Fibroblast of gingiva (primary cell): ENCODE measurements around the gene YIF1A.
"Not testable (repeated sequence)": the region's sequence is repeated elsewhere in the genome, so short reads cannot be mapped to it uniquely, and the experiment has no call there.

Source experiments
- DNase-seq: peaks from one replicate; pipeline ENCODE4 v3.0.0-alpha.2; 2011; ENCODE audit warnings: low read depth

YIF1A gene

DNA sequence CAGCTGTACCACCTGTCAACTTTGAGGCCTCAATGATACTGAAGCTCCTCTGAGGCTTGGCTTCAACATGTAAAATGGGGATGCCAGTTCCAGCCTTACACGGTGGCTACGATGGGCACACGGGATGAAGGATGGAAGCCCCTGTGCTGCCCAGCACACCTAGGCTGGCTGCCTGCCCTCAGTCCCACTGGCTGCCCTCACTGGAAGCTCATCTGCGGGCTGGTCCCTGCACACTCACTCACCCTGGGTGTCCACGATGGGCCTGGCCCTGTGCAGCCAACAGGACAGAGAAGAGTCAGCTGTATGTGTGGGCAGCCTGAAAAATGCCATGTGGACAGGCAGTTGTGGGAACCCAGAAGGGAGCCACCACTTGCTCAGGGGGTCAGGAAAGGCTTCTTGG, 2.2 kb downstream of the YIF1A start:
- DNase-seq: no peak

DNA sequence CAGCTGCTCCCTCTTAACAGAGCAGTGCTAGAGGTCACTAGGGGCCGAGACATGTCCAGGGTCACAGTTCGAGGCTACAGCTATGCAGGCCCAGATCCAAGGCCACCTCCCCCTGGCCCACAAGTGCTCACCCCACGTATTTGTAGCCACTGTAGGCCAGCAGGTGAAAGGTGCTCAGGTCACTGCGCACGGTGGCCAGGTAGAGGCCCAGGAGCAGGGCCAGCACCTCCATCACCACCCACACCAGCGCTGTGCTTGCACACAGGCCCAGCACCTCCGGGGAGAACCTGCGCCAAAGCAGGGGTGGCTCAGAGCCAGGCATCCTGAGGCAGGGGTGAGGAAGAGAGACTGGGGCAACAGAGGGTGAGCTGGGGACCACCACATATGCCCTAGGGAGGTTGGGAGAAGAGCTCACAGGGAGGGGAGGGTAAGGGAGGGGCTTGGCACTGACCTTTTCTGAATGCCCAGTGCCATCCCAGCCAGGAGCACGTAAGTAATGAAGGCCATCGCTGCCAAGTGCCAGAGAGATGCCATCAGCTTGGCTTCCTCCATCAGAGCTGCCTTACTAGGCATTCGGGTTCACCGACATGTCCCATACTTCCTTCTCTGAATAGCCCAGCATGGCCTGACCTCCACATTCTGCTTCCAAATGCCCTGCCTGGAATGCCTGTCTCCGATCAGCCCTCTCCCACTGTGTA, 3.5 kb downstream of the YIF1A start:
- no peak for DNase-seq

DNA sequence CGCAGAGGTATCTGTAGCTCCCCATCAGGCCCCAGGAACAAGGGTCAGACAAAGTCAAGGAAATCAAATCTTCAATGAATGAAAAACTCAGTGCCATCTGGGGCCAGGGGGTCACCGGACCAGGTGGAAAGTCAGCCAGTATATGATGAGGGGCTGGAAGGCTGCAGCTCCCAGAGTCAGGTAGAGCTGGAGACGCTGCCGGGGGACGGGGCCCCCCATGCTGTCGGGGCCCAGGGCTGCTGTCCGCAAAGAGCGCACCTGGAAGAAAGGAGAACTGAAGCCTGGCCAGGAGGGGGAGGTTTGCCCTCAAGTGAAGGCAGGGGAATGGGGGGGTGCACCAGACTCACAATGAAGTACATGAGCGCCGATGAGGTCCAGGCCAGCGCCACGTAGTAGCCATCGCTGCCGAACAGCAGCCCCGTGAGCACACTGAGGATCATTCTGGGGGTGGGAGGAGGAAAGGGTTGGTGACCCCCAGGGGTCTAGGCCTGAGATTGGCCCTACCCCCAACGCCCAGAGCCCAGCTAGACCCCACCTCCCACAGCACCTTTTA, 4.3 kb downstream of the YIF1A start:
- DNase-seq: no peak

DNA sequence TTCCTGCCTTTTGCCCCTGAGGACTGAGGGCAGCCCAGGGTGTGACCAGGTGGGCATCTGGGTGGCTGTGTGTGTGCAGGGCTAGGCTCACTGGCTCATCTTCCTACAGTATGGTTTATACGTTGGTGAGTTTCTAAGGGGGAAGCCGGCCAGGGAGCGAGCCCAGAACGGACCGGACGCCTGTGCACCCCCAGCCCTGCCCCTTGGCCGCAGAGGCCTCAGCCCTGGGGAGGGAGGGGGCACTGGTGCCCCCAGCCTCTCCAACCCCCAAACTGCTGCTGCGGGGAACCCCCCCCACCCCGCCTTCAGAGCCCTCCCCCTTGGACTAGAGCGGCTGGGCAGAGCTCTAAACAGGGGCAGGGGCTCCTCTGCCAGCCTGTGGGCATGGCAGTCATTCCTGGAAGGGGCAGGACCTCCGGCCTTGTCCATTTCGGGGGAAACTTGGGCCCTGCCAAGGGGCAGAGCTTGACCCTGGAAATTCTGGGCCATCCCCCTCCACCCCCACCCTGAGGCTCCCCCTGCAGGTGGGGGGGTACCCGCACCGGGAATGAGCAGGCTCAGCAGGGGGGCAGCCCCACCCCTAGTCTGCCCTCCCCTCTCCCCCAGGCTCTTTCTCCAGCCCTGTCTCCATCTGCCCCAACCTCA, 5.4 kb downstream of the YIF1A start:
- DNase-seq: no peak

DNA sequence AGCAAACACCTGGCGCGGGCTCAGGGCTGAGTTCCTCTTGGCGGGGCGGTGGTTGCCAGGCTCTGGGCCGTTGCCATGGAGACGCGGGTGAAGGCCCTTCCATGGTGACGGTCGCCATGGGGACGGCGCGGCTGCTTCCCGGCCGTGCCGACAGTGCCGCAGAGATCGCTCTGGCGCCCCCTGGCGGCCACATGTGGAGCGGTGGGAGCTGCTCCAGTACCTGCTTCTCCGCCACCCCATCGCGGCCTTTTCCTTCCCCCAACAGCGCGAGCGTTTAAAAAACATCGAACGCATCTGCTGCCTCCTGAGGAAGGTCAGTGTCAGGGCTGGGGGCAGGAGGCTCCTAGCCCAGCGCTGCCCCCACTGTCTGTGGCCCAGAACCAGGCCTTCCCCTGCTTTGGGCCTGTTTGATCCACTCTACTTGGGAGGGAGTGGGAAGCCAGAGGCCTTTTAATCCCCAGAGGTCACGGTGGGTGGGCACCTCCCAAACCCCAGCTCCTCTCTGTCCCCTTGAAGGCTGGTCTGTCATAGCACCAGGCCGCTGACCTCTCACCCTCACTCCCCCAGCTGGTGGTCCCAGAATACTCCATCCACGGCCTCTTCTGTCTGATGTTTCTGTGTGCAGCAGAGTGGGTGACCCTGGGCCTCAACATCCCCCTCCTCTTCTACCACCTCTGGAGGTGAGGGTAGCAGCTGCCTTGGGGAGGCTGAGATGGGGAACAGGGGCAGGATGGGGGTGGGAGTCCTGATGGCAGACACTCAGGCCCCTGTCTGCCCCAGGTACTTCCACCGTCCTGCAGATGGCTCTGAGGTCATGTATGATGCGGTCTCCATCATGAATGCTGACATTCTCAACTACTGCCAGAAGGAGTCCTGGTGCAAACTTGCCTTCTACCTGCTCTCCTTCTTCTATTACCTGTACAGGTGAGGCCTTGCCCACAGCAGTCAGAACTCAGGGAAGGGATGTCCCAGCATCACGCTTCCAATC, 6.2 kb downstream of the YIF1A start:
- DNase-seq: peak; percentile 95

DNA sequence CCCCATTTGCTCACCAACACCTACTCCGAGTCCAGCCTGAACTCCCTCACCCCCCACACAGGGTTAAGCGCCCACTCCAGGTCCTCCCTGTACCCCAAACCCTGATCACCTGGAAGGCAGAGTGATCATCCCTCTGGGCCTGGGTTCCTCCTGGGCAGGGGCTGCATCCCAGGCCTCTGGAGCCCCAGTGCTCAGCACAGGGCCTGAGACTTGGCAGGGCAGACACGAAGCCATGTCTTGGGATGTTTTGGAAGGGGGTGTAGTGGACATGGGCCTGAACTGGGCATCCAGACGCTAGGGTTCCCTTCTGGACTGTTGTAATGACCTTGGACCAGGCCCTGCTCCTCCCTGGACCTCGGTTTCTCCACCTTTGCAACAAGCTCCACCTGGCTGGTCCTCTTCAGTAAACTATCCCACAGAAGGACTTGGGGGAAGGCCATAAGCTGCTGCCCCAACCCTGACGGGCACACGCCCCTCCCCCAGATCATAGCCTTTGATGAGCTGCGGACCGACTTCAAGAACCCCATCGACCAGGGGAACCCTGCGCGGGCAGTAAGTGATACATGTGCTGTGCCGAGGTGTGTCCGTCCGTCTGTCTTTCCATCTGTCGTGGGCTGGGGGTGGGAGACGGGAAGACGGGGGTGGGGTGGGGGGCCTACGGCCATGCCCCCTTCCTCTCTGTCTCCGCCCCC, 7.0 kb downstream of the YIF1A start:
- no peak for DNase-seq

DNA sequence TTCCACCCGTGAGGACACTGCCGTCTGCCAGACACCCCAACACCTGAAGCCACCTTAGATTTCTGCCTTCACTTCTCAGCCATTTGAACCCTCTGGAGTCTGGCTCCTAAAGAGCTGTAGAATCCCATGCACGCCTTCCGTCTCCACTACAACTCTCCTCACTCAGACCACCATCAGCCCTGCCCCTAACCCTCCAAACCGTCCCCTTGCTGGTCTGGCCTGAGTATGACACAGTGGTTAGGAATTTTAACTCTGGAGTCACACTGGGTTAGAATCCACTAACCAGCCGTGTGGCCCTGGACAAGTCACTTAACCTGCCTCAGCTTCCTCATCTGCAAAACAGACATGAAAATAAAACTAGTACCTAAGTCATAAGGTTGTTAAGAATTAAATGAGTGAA, 7.9 kb downstream of the YIF1A start:
- DNase-seq: no peak

DNA sequence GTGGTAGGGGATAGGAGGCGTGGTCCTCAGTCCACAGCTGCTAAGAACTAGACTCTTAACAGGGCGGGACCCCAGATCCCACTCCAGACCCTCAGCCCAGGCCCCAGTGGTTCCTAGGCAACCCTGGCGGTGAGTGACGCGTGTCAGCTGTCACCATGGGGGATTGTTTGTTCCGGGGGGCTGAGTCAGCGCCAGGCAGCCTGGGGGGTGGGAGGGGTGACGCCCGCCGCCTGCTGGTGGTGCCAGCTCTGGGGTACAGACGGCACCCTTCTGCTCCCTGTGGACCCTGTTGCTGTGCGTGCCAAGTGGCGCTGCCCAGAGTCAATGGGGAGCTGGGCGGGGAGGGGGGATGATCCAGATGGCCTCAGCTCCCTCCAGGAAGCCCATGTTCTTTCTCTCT, 8.5 kb downstream of the YIF1A start:
- DNase-seq: no peak

DNA sequence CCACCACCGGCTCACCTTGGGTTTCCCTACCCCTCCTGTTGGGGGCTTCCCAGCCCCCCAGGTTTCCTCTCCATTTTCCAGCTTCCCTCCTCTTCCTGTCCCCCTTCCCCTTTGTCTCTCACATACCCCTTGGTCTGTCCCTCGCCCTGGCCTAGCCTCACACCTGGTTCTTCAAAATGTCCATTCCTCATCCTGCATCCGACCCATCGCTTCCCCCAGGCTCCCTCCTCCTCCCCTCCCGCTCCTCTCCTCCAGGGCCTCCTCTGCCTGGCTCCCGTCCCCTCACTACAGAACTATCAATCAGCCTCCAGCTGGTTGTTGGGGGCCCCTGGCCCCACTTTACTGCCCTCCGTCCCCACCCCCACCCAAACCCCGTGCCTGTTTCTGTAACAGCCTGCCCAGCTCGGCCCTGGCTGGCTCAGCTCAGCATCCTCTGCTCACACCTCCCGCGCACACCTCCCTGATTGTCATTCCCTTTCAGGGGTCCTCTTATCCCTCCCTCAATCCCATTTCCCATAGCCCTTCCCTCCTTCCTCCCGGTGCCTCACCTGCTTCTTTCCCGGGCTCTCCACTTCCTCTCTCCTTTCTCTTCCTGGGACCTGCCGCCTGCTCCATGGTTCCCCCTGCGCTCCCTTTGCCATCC, 9.7 kb downstream of the YIF1A start:
- DNase-seq: no peak

DNA sequence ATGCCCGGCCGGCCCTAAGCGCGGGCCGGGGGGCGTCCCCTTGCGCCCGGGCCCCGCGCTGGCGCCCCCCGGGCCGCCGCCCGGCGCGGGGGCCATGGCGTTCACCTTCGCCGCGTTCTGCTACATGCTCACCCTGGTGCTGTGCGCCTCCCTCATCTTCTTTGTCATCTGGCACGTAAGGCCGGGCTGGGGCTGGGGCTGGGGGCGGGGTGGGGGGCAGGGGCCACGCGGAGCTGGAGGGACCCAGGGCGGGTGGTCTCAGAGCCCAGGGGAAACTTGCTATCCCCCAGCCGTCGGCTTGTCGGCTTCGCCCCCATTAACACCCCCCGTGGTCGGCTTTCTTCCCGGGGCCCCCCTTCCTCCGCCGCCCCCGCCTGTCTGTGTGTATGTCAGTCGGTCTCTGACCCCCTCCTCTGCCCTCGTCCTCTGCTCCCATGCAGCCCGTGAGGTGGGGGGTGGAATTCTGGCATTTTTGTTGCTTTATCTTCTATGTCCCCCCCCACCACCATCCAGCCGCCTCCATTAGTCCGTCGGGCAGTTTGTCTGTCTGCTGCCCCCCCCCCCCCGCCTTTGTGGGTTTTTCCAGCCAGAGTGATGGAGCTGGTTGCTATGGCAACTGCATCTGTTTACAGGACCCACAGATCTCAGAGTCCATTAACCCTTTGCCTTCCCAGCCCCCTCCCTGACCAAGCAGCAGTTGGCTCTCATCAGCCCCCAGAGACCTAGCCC, 10.4 kb downstream of the YIF1A start:
- DNase-seq: no peak

DNA sequence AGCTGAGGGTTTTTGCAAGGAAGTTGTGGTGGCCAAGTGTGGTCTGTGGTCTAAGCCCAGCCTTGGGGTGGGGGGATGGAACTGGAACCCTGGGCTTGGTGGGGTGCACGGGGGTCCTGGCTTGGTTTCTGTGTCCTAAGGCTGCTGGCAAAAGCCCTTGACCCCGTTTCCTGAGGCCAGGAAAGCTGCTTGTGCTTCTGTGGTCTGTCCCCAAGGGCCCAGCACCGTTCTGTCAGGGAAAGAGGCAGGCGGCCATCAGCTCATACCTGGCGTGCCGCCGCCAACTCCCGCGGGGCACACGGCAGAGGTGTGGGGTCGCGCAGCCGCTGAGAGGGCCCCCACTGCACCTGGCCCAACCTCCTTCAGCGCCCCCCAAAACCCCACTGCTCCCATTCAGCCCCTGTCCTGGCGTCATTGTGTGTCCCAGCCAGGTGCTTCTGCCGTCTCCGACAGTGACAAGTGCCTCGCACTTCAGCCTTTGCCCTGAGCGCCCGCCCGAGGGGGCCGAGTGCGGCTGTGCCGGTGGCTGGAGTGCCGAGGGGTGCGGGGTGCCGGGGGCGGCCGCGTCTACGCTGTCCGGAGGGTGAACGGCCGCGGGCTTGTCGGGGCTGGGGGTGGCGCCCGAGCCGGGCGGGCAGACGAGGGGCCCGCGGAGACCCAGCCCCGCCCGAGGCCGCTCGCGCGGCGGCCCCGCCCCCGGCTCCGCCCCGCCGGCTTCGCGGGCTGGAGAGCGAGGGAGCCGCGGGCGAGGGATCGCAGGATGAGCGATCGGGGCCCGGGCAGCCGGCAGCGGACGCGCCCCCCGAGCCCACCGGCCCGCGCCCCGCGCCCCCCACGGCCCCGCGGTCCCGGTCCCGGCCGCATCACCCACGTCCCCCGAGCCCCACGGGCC, 11.2 kb downstream of the YIF1A start, which contains the start of gene CNIH2:
Gene CNIH2 (plus strand): TSS at position 705 of the 892 bp plus-strand sequence. CDS start 282 bp downstream, outside the sequence.
- no peak for DNase-seq

DNA sequence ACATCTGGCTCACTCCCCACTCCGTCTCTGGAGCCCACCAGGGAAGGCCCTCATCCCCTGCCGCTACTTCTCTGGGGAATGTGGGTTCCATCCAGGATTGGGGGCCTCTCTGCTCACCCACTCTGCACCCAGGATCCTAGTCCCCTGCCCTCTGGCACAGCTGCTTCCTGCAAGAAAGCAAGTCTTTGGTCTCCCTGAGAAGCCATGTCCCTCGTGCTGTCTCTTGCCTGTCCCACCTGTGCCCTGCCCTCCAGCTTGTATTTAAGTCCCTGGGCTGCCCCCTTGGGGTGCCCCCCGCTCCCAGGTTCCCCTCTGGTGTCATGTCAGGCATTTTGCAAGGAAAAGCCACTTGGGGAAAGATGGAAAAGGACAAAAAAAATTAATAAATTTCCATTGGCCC, 11.9 kb downstream of the YIF1A start:
- DNase-seq: not testable (repeated sequence)

DNA sequence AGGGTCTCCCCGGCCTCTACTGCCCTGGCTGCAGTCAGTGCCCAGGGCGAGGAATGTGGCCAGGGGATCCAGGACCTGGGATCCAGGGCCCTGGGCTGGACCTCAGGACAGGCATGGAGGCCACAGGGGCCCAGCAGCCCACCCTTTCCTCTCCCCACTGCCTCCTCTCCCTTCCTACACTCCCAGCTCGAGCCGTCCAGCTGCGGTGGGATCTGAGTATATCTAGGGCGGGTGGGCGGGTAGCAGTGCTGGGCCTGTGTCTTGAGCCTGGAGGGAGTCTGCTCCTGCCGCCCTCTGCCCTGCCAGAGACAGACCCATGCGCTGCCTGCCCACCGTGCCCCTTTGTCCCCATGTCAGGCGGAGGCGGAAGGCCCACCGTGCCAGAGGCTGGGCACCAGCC, 12.3 kb downstream of the YIF1A start:
- not testable (repeated sequence) for DNase-seq

DNA sequence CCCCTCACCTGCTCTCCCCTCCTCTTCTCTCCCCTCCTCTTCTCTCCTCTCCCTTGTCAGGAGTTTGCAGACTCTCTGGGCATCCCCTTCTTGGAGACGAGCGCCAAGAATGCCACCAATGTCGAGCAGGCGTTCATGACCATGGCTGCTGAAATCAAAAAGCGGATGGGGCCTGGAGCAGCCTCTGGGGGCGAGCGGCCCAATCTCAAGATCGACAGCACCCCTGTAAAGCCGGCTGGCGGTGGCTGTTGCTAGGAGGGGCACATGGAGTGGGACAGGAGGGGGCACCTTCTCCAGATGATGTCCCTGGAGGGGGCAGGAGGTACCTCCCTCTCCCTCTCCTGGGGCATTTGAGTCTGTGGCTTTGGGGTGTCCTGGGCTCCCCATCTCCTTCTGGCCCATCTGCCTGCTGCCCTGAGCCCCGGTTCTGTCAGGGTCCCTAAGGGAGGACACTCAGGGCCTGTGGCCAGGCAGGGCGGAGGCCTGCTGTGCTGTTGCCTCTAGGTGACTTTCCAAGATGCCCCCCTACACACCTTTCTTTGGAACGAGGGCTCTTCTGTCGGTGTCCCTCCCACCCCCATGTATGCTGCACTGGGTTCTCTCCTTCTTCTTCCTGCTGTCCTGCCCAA, 12.8 kb downstream of the YIF1A start:
- no peak for DNase-seq

DNA sequence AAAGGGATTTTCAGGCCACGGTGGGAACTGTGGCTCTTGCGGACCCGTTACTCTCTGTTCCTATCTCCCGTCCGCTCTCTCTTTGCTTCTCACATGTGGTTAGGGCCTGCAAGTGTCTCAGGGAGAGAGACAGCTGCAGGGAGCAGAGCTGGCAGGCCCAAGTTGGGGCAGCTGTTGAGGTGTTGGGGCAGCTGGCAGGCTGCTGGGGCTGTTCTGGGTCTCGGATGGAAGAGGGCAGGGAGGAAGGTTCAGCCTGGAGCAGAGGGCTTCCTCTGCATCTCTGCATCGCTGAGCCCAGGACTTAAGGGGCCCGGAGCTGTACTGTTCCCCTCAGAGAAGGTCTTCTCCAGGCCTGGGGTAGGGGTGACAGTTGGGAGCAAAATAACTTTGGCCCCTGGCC, 13.5 kb downstream of the YIF1A start:
- no peak for DNase-seq

DNA sequence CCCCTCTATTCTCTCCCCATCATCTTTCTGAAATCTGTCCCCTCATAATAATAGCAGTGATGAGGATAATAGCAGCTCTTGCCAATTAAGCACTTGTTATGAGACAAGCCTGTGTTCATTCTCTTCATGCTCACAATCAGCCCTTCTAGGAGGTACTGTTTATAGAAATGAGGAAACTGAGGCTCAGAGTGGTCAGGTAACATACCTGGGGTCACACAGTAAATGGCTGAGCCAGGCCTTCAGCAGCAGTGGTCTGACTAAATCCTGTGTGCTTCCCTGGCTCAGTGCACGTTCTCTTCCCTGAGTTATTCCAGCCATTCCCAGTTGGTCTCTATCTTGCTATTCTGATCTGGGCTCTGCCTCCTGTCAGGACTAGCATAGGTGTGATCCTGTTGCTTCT, 14.7 kb downstream of the YIF1A start:
- DNase-seq: no peak

DNA sequence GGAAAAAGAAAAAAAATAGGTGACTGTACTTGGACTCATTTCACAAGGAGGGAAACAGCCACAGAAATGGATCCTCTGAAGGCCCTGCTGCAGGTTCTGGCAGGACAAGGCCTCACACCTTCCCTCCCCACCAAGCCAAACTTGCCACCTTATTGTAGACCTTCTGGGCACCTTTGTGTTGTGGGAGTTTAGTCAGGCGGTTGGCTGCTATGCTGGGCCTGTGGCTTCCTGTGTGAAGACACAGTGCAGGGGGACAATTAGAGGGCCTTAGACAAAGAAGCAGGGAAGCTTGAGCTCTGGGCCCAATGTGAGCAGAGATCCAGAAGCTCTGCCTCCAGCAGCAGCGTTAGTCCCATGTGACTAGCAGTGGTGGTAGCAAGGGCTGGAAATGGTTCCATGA, 16.3 kb downstream of the YIF1A start:
- DNase-seq: no peak

DNA sequence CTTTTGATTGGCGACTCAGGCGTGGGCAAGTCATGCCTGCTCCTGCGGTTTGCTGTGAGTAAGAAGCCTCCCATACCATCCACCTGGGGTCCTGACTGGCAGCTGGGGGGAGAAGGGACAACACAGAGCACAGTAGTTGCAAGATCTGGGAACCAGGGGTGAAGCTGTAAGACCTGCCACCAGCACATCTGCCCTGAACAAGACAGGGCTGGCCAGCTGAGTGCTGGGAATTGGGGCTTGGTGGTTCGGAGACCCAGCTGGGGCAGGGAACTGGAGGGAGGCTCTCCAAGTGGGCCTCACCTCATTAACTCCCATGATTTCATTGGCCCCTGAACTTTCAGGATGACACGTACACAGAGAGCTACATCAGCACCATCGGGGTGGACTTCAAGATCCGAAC, 17.1 kb downstream of the YIF1A start:
- no peak for DNase-seq
